ACHN (cell line): ENCODE data around the gene TAF13.
"Not testable (repeated sequence)": the region's sequence is repeated elsewhere in the genome, so short reads cannot be mapped to it uniquely, and the experiment has no call there.

Experiments used
- DNase-seq: peaks from one replicate; pipeline ENCODE4 v3.0.0-alpha.2; 2015
- in situ Hi-C: cut with HindIII; loops from 2 replicates; pipeline ENCODE4 v1.10.0; 2017; ENCODE audit warnings: low sequenced_read_pairs, low pct_ligation_motif_present, low pct_unique_long_range_greater_than_20kb

Gene TAF13

GRCh38 chr1:109059026-109059425 lies 16.8 kb downstream of the TAF13 start:
- no peak for DNase-seq
- in situ Hi-C loops = no loop called here

- DNase-seq = no peak
- in situ Hi-C loops = no loop called here
Observed at GRCh38 chr1:109056064-109056463, 19.7 kb downstream of the TAF13 start.

- in situ Hi-C loops, DNase-seq: not testable (repeated sequence)
Observed at GRCh38 chr1:109052145-109052544, 23.7 kb downstream of the TAF13 start.

GRCh38 chr1:109050228-109050995 lies 25.4 kb downstream of the TAF13 start:
- in situ Hi-C loops = no loop called here
- peak; percentile 30 for DNase-seq

- in situ Hi-C loops = no loop called here
- DNase-seq = no peak
Observed at GRCh38 chr1:109048335-109048734, 27.5 kb downstream of the TAF13 start.

- DNase-seq = no peak
- in situ Hi-C loops = no loop called here
Observed at GRCh38 chr1:109047339-109047738, 28.5 kb downstream of the TAF13 start.

- in situ Hi-C loops = no loop called here
- no peak for DNase-seq
Observed at GRCh38 chr1:109046671-109047070, 29.1 kb downstream of the TAF13 start.

GRCh38 chr1:109045595-109045994 lies 30.2 kb downstream of the TAF13 start:
- in situ Hi-C loops = no loop called here
- no peak for DNase-seq

- peak; percentile 96 for DNase-seq
- in situ Hi-C loops = no loop called here
Observed at GRCh38 chr1:109041621-109042468, 34.0 kb downstream of the TAF13 start, which contains the start of gene WDR47. WDR47 (minus strand) TSS chr1:109042102; CDS start chr1:109023512, 18,590 bp downstream.

GRCh38 chr1:109040989-109041620 lies 34.7 kb downstream of the TAF13 start:
- peak; percentile 20 for DNase-seq
- in situ Hi-C loops = no loop called here

- in situ Hi-C loops = no loop called here
- no peak for DNase-seq
Observed at GRCh38 chr1:109040627-109040988, 35.2 kb downstream of the TAF13 start.

GRCh38 chr1:109034382-109034781 lies 41.4 kb downstream of the TAF13 start:
- DNase-seq = no peak
- in situ Hi-C loops = no loop called here

GRCh38 chr1:109029493-109029892 lies 46.3 kb downstream of the TAF13 start:
- DNase-seq, in situ Hi-C loops: not testable (repeated sequence)

GRCh38 chr1:109027841-109028240 lies 48.0 kb downstream of the TAF13 start:
- DNase-seq = peak; percentile 14
- in situ Hi-C loops = no loop called here

- in situ Hi-C loops = no loop called here
- no peak for DNase-seq
Observed at GRCh38 chr1:109025694-109026093, 50.1 kb downstream of the TAF13 start.

GRCh38 chr1:109024646-109025045 lies 51.2 kb downstream of the TAF13 start:
- in situ Hi-C loops = no loop called here
- no peak for DNase-seq

- in situ Hi-C loops = no loop called here
- DNase-seq = no peak
Observed at GRCh38 chr1:109020693-109021257, 55.0 kb downstream of the TAF13 start.

- in situ Hi-C loops, DNase-seq: not testable (repeated sequence)
Observed at GRCh38 chr1:109017719-109018118, 58.1 kb downstream of the TAF13 start.

- in situ Hi-C loops = no loop called here
- no peak for DNase-seq
Observed at GRCh38 chr1:109017134-109017533, 58.7 kb downstream of the TAF13 start.
